Hepatocyte (in vitro differentiated cells): Measurements from ENCODE around the gene UNC13A. TPM values are rescaled to one million over a fixed set of nuclear protein-coding genes. Genes with fewer than 3 reads are reported as not detected.

Experiments
- DNase-seq: peaks from one replicate; pipeline ENCODE4 v3.0.0-alpha.2; 2016; ENCODE audit warnings: low spot score
- H2AFZ ChIP-seq: fragments of 200-600 bp; sonication (generic); 2 replicates; pipeline ENCODE4 v1.6.0; 2016; ENCODE audit warnings: antibody characterized with exemption, mild to moderate bottlenecking
- H3K27ac ChIP-seq: fragments of 200-600 bp; sonication (generic); 2 replicates; pipeline ENCODE4 v1.5.1; 2016; ENCODE audit warnings: mild to moderate bottlenecking
- H3K27me3 ChIP-seq: fragments of 200-600 bp; sonication (generic); 2 replicates; pipeline ENCODE4 v1.6.1; 2016
- H3K36me3 ChIP-seq: fragments of 200-600 bp; sonication (generic); replicated peaks from 2 replicates; pipeline ENCODE4 v1.5.1; 2016; ENCODE audit warnings: low read depth; ENCODE audit not compliant: insufficient read depth
- H3K4me1 ChIP-seq: fragments of 200-600 bp; sonication (generic); 2 replicates; pipeline ENCODE4 v1.5.1; 2016; ENCODE audit warnings: mild to moderate bottlenecking, moderate library complexity; ENCODE audit not compliant: insufficient read depth
- H3K4me2 ChIP-seq: fragments of 200-600 bp; sonication (generic); 2 replicates; pipeline ENCODE4 v1.6.0; 2016
- H3K4me3 ChIP-seq: fragments of 200-600 bp; sonication (generic); 2 replicates; pipeline ENCODE4 v1.5.1; 2016; ENCODE audit warnings: mild to moderate bottlenecking
- H3K79me2 ChIP-seq: fragments of 200-600 bp; sonication (generic); 2 replicates; pipeline ENCODE4 v1.6.0; 2017; ENCODE audit warnings: mild to moderate bottlenecking
- H3K9me2 ChIP-seq: fragments of 200-600 bp; sonication (generic); replicated peaks from 2 replicates; pipeline ENCODE4 v1.6.0; 2017; ENCODE audit warnings: mild to moderate bottlenecking; ENCODE audit not compliant: insufficient read depth
- H3K9me3 ChIP-seq: fragments of 200-600 bp; sonication (generic); 2 replicates; pipeline ENCODE4 v1.5.1; 2016; ENCODE audit warnings: low read depth, mild to moderate bottlenecking
- H4K20me1 ChIP-seq: fragments of 200-600 bp; sonication (generic); 2 replicates; pipeline ENCODE4 v1.6.0; 2016; ENCODE audit warnings: mild to moderate bottlenecking; ENCODE audit not compliant: insufficient read depth, poor library complexity, severe bottlenecking
- CTCF ChIP-seq: fragments of 200-600 bp; sonication (generic); IDR thresholded peaks from 2 replicates; pipeline ENCODE4 v1.5.1; 2016; ENCODE audit warnings: antibody characterized with exemption, mild to moderate bottlenecking; ENCODE audit not compliant: poor library complexity
- EZH2 ChIP-seq: fragments of 200-600 bp; sonication (generic); IDR thresholded peaks from 2 replicates; pipeline ENCODE4 v1.6.1; 2016; ENCODE audit warnings: antibody characterized with exemption, mild to moderate bottlenecking, borderline replicate concordance
- EZH2phosphoT487 ChIP-seq: fragments of 200-600 bp; sonication (generic); IDR thresholded peaks from one replicate; pipeline ENCODE4 v1.6.1; 2018; ENCODE audit warnings: antibody characterized with exemption, mild to moderate bottlenecking, low read depth, moderate library complexity; ENCODE audit not compliant: unreplicated experiment, severe bottlenecking
- WGBS: methylation state at CpG from one replicate; pipeline ENCODE4 v1.1.6; 2016; ENCODE audit warnings: low lambda C conversion rate; ENCODE audit errors: missing lambda C conversion rate; 5-methylcytosine and 5-hydroxymethylcytosine counted together
- polyA plus RNA-seq: library from polyadenylated mRNA; unstranded; fragments of >200 nt; fragmentation: Nextera tagmentation; extraction: Ambion mirVana; gene quantifications from 2 replicates; pipeline ENCODE4 v1.2.1, GENCODE V29; 2016
- total RNA-seq: library from RNA; depleted of rRNA; stranded (reverse); fragments of >200 nt; gene quantifications from 2 replicates; pipeline ENCODE4 v1.2.3, GENCODE V29; 2014

The UNC13A gene
- total and polyA plus RNA-seq, 2 experiments from 2014 or later: 0.10 TPM; not detected in 1

- TF ChIP-seq EZH2phosphoT487 (no peak), EZH2 (no peak), CTCF (no peak)
- Histone ChIP-seq H2AFZ (no peak overlapping the region), H3K4me2 (no peak overlapping the region), H3K27me3 (no peaks in the 10 kb centered on the region), H3K4me3 (no peak overlapping the region), H3K79me2 (peaks cover 7% of the 10 kb centered on the region), H3K9me2 (no peaks in the 10 kb centered on the region), H3K36me3 (no peaks in the 10 kb centered on the region), H3K4me1 (no peaks in the 10 kb centered on the region), H3K27ac (no peak overlapping the region), H4K20me1 (no peaks in the 10 kb centered on the region), H3K9me3 (no peaks in the 10 kb centered on the region)
- 91% methylated on average over 4 of the region's 4 CpGs for WGBS
- DNase-seq: no peak
Measured at GRCh38 chr19:17562097-17562496, 126.1 kb downstream of the UNC13A start.

GRCh38 chr19:17560205-17560595, 128.0 kb downstream of the UNC13A start:
- H3K36me3 ChIP-seq: no peaks in the 10 kb centered on the region
- DNase-seq: peak; percentile 60
- no peak overlapping the region for H3K4me2 ChIP-seq
- H2AFZ ChIP-seq: no peak overlapping the region
- H3K27me3 ChIP-seq: no peaks in the 10 kb centered on the region
- no peak overlapping the region for H3K4me3 ChIP-seq
- no peaks in the 10 kb centered on the region for H3K4me1 ChIP-seq
- H3K9me2 ChIP-seq: no peaks in the 10 kb centered on the region
- TF ChIP-seq CTCF (no peak), EZH2phosphoT487 (no peak), EZH2 (no peak)
- 79% methylated on average over 11 of the region's 14 CpGs for WGBS
- peaks cover 14% of the 10 kb centered on the region for H3K79me2 ChIP-seq
- H3K9me3 ChIP-seq: no peaks in the 10 kb centered on the region
- peak overlapping the region; percentile 88 for H3K27ac ChIP-seq
- H4K20me1 ChIP-seq: no peaks in the 10 kb centered on the region

GRCh38 chr19:17557466-17557865, 130.7 kb downstream of the UNC13A start:
- TF ChIP-seq CTCF (no peak), EZH2phosphoT487 (no peak), EZH2 (no peak)
- WGBS: 95% methylated on average over 9 of the region's 9 CpGs
- no peaks in the 10 kb centered on the region for H3K36me3 ChIP-seq

GRCh38 chr19:17556995-17557394, 131.2 kb downstream of the UNC13A start:
- DNase-seq: no peak
- H3K36me3 ChIP-seq: no peaks in the 10 kb centered on the region
- WGBS: 90% methylated on average over 7 of the region's 7 CpGs
- H3K27ac ChIP-seq: peak overlapping the region; percentile 94
- no peak overlapping the region for H2AFZ ChIP-seq
- no peaks in the 10 kb centered on the region for H3K4me1 ChIP-seq
- no peak overlapping the region for H3K4me3 ChIP-seq
- no peak for TF ChIP-seq CTCF
- TF ChIP-seq EZH2: no peak
- TF ChIP-seq EZH2phosphoT487: no peak
- no peaks in the 10 kb centered on the region for H3K27me3 ChIP-seq
- no peaks in the 10 kb centered on the region for H3K9me2 ChIP-seq
- H3K79me2 ChIP-seq: peaks cover 14% of the 10 kb centered on the region
- H4K20me1 ChIP-seq: no peaks in the 10 kb centered on the region
- no peaks in the 10 kb centered on the region for H3K9me3 ChIP-seq
- H3K4me2 ChIP-seq: peak overlapping the region; percentile 98

More at GRCh38 chr19:17557466-17557865, 130.7 kb downstream of the UNC13A start:
- H3K4me1 ChIP-seq: no peaks in the 10 kb centered on the region
- peaks cover 14% of the 10 kb centered on the region for H3K79me2 ChIP-seq
- H3K27ac ChIP-seq: no peak overlapping the region
- DNase-seq: no peak
- no peaks in the 10 kb centered on the region for H4K20me1 ChIP-seq
- H2AFZ ChIP-seq: no peak overlapping the region
- H3K9me2 ChIP-seq: no peaks in the 10 kb centered on the region
- no peaks in the 10 kb centered on the region for H3K9me3 ChIP-seq
- H3K27me3 ChIP-seq: no peaks in the 10 kb centered on the region
- H3K4me3 ChIP-seq: no peak overlapping the region
- H3K4me2 ChIP-seq: no peak overlapping the region
